Measurements from ENCODE around the gene NOP9.
A peak's percentile ranks its signal among the peaks of the same experiment; 100 is the strongest.
"Not testable (repeated sequence)": the region's sequence is repeated elsewhere in the genome, so short reads cannot be mapped to it uniquely, and the experiment has no call there.

The NOP9 gene

DNA sequence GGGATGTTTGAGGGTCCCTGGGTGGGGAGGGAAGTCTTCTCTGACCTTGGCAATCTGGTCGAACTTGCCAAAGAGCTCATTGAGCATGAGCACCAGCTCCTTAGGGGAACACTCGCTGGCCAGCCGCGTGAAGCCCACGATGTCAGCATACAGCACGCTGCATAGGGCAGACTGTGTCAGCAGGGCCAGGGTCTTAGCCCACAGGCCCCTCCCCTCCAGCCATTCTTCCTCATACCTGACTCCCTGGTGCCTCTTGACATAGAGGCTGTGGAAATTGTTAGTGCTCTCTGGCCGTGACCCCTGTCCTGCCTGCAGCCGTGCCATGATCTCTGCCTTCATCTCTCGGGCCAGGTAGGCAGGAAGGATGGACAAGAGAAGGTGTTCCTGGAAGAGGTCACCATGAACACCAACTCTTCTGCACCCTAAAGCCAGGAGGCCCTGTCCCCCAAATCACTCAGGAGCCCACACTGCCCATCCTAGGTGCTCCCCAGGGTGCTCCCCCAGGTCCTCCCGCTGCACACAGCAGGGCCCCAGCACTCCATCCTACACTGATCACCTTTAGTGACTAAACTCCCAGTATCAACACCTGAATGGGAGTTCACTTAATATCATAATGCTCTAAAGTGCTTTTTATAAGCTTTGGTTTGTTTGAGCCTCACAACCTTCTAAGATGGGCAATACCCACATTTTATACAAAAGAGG is 31.5 kb downstream of the NOP9 start:
- DNase-seq, result no peak

DNA sequence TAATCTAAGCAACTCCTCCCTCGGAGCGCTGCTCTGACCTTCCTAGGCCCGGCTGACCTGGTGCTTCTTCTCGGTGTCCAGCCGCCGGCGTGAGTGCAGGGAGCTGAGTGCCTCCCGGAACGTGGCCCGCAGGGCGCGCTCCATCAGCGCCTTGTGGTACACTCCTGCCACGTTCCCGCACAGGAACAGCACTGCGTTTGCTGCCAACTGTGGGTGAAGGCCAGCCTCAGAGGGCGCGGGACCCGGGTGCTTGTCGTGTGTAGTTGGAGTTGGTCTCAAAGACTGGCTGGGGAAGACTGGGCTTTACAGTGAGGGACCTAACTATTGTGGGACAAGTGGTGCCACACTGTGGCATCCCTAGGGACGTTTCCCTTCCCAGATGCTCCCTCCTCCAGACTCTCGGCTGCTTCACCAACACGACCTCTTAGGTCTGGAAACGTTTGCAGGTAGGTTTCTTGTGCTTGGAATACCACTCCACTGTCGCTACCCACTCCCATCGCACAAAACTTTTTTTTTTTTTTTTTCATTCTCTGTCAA is 32.1 kb downstream of the NOP9 start:
- DNase-seq, result no peak

DNA sequence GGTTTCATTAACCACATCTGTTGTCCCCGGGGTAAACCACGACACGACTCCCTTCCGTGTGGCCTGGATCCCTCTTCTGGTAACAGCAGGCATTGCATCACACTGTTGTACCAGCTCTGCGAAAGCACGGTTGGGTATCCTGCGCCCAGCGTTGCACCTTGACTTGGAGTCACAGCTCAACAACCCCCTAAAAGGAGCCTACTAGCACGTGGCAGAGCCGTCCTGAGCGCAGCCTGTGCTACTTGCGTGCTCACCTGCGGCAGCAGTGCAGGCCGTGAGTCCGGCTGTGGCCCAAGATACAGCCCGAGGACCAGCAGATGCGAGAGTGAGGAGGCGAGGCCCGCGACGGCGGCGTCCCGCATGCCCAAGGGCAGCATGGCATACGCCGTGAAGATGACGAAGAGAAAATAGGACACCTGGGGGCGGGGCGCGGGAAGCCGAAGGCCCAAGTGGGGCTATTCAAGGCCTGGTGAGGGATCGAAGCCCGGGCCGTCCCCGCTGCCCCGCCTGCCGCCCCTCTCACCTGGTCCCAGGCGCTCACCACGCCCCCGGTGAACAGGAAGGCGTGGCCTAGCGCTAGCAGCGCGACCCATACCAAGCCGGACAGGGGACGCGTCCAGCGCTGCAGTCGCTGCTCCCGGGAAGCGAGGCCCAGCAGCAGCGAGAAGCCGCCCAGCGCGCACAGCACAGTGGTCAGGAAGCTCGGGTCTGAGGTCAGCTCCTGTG is 32.8 kb downstream of the NOP9 start:
- peak; percentile 74 to 80 (median 77) for DNase-seq

DNA sequence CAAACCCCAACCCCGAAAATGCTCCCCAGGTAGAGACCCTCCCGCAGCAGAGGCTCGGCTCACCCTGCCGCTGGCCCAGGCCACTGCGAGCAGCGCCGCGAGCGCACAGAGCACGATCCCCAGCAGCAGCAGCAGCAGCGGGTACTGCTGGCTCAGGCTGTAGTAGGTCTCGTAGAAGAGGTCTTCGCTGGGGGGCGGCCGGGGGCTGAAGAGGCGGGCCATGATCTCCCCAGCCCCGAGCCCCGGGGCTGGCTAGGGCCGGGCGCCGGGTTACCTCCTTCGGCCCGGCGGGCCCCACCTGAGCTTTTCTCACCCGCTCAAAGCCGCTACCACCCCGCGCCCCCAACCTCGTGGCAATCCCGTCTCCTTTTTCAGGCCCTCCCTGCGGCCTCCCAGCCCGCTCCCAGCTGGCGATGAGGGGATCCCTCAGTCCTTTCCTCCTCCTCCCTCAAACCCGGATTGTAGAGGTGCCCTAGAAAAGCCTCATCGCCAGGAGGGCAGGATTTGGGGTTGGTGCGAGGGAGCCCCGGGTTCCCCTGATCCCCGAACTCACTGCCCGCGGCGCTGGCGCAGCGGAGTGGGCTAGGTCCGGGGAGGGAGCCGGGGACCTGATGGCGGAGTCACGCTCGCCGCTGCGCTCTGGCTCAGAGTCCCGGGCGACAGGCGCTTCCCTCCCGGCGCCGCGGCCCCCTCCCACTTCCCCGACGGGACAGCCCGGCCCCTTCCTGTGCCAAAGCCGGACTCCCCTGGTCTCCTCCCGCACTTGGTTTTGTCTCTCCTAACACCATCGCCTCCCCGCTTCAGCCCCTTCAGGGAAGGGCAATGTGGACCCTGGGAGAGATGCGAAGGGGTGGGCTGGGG is 35.0 kb downstream of the NOP9 start, which contains the start of gene ADCY4:
Gene ADCY4 (minus strand): TSS at position 641 of the 861 bp plus-strand sequence. CDS start 419 bp downstream, at position 222.
- peak in 1 of 3 donors; percentile 49 for DNase-seq

DNA sequence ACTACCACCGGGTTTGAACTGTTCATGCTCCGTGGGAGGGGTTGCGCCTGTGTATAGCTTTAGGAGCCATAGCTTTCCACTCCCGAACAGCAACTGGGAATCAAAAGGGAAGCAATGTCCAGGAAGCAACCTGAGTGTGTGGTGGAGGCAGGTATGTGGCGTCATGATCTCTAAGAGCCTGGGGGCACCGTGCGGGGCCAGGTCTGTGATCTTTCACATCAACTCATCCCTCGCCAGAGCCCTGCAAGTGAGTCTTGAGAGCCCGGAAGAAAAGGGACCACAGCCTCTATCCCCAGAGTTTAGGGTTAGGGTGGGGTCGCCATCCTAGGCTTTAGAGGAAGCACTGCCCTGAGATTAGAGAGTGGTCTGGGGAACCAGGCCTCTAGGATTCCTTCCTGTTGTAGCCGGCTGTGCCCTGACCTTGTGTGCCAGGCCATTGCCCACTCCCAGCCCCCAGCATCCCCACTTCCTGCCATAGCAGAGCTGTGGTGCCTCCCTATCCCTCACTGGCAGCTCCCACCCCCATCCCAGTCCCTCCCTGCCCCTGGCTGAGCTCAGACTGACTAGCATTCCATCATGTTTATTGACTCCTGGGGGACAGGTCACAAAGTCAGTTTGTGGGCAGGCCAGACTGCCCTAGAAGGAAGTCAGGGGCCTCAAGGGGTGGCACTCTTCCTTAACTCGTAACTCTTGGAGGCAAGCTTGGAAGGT is 36.0 kb downstream of the NOP9 start:
- no peak for DNase-seq

DNA sequence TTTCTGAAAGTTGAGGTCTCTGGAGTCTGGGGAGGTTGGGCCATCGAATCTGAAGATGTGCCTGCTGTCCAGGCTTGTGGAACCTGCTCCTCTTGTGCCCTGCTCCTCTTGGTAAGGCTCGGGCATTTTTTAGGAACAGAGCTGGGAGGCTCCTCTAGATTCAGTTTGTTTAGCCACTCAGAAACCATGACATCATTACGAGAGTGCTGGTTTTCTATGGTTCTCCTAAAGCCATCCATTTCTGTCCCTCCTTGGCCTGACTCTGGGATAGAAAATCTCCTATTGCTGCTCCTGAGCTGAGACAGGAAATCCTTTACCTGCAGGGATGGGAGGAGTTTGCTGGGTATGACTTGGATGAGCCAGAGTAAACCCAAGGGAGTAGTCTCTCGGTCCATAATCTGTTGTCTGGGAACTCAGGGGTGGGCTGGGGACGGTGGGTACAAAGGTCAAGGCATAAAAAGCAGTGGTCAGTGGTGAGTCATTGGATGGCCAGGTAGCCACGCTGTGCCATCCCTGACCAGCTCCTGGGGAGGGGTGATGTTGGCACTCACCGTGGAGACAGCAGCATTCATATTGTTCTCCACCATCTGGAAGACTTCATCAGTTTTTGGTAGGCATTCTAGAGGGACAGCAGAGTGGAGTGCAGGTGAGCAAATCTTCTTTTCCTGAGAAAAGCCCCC is 37.6 kb downstream of the NOP9 start:
- no peak for DNase-seq

DNA sequence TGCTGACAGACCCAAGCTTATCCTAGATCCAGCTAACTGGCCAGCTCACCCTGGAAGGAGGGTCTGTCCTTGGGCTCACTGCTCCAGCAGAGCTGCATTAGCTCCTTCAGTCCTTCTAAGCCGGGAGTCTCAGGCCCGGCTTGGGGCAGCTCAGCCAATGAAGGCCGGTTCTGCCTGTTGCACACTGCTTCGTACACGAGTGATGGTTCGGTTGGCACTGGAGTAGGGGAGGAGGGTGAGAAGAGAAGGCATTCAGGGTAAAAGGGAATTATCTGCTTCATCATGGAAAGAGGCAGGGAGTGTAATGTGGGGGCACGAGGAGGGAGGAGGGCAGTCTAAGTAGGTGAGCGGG is 38.1 kb downstream of the NOP9 start:
- no peak for DNase-seq

DNA sequence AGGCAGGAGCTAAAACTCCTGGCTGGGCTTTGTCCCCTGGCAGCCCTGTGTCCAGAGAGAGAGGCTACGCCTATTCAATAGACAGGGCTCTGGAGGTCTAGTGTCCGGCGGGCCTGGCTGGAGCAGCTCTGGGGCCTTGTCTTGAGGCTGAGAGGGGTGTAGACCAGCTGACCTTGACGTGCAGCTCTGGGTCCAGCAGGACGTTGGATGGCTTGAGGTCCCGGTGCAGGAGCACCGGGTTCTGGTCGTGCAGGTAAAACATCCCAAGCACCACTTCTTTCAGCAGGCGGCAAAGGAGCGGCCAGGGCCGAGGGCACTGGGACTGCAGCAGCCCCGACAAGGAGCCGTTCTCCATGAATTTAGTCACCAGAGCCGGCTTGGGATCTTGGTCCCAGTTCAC is 39.2 kb downstream of the NOP9 start:
- DNase-seq, result no peak

DNA sequence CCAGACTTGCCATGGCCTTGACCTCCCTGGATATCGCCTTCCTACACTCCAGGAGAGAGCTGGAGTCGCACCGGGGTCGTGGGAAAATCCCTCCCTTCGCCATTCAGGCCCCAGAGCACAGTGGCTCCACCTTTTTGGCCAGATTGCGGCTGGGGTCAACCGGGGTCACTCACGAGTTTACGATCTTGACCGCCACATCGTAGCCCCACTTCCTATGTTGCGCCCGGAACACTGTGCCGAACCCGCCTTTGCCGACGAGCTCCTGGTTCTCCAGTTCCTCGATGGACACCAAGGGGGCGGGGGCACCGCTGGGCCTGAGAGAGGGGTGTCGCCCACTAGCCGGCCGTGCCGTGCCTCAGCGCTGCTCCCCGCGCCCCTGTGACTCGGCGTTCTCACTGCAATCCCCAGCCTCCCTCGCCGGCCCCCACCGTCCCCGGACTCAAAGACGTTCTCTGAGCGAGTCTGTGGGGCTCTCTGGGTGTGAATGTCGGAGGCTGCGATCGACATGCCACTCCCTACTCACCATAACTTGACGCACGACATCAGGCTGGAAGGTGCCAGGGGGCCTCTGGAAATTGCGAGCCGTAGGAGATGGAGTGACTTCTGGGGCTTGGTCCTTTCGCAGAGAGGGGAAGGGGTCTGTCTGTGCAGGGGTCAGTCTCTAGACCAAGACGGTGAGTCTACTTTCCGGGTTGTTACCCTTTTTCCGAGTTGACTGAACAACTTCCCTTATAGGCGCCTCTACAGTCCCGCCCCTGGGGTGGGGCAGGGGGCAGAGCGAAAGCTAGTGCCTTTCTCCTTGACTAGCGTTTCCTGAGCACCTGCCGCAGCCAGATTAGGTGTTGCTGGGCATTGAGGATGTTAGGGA is 39.9 kb downstream of the NOP9 start, which contains the start of gene RIPK3:
Gene RIPK3 (minus strand): TSS at position 708 of the 868 bp plus-strand sequence. CDS start 165 bp downstream, at position 543.
- peak; percentile 72 to 86 (median 78) for DNase-seq

DNA sequence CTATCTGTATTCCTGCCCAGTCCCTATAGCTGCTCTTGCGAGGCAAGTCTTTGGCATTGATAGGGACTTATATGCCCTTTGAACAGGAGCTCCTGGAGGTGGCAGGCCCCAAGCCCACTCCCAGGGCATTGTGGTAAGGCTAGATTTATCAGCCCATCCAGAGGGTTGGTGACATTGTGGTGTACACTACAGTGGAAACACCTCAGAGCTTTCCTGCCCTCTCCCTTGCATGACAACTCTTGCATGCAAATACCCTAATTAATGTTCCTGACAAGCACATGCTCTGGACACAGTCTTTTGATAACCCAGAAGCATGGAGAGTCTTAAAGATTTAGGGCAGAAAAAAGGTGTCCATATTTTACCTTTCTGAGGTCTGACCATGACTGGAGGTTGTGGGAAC is 41.0 kb downstream of the NOP9 start:
- no peak for DNase-seq

DNA sequence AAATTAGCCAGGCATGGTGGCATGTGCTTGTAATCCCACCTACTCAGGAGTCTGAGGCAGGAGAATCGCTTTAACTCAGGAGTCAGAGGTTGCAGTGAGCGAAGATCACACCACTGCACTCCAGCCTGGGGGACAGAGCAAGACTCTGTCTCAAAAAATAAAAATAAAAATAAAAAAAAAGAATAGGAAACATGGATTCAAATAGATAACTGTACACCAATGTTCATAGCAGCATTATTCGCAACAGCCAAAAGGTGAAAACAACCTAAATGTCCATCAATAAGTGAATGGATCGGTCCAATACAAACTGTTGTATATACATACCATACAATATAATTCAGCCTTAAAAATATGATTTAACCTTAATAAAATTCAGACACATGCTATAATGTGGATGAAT is 43.2 kb downstream of the NOP9 start:
- DNase-seq, result no peak

DNA sequence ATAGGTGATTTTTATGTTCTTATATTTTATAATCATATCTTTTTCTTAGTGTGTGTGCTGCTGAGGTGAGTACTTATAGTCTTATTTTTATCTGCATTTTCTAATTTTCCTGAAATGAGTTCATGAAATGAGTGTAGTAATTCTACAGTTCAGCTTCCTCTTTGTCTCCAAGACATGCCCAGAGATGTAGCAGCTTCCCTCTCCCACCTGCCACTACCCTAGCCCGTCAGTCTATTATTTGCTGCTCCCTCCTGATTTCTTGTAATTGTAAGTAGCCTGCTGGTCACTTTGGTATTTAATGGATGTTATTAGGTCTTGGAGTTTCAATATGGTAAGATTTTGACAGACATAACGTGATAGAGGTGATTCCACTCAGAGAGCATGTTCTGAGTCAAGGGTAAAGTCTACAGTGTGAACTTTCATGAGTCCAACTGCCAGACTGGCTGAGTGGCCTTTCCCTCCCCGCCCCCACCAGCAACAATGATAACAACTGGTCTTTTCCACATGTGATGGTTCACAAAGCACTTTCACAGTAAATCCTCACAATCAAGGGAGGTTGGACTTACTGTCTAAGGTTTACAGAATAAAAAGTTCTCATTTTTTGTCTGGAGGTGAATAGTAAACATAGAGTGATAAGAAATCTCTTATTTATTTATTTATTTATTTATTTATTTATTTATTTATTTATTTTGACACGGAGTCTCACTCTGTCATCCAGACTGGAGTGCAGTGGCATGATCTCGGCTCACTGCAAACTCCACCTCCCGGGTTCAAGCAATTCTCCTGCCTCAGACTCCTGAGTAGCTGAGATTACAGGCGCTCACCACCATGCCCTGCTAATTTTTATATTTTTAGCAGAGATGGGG is 44.4 kb downstream of the NOP9 start:
- DNase-seq, result no peak

DNA sequence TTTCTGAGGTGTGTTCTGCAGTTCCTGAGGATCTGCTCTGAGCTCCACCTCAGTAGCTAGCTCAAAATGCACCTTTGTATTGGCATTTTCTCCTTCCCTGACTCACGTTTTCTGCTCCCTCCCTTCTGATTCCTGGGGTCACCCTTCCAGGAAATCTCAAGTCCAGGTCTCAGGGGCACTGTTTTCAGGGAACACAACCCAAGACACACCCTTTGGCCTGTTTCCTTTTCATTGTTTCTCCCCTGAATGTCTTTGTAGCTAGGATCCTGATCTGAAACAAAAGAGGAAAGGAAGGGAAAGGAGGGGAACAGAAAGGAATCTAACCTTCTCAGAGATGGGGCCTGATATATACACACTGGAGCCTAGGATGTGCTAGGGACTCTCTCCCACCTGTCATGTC is 47.5 kb downstream of the NOP9 start:
- no peak for DNase-seq

DNA sequence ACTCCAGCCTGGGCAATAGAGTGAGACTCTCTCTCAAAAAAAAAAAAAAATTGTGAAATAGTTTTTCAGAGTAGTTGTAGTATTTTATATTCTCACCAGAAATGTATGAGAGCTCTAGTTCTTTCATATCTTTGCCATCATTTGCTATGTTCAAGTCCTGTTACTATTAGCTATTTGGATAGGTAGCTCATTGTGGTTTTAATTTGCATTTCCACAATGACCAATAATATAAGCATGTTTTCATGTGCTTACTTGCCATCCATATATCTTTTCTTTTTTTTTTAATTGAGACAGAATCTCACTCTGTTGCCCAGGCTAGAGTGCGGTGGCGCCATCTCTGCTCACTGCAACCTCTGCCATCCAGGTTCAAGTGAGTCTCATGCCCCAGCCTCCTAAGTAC is 48.5 kb downstream of the NOP9 start:
- DNase-seq, result no peak

DNA sequence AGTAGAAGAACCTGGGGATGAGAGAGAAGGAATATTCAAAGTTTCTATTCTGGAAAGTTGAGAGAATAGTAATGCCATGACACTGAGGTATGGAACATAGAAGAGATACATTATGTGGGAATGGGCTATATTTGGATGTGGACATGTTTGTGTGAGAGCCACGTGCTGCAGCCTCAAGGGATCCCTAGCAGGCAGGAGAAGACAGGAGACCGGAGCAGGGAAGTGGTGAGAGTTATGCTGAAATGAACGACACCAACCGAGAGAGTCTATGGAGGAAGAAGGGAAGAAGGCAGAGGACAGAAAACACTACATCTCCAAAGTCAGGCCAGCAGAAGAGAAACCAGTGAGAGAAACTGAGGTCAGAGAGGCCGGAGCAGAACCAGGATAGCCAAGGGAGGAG is 50.1 kb downstream of the NOP9 start:
- DNase-seq, result no peak

DNA sequence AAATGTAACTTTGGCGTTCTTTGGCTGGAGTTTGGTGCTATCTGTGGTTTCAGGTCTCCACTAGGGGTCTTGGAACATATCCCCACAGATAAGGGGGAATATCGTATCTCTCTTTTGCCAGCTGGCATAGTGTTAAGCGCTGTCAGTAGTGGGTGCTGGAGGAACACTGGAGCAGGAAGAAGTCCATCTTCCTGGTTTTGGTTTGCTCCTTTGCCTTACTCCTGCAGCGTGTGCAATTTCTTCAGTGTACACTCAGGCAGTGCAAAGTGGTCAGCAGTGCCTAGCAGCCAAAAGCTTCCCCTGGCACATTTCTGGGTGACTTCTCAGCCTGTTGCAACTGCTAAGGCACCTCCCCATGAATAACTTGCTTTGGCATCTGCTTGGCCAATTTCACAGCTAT is 51.9 kb downstream of the NOP9 start:
- peak; percentile 53 to 73 (median 64) for DNase-seq

DNA sequence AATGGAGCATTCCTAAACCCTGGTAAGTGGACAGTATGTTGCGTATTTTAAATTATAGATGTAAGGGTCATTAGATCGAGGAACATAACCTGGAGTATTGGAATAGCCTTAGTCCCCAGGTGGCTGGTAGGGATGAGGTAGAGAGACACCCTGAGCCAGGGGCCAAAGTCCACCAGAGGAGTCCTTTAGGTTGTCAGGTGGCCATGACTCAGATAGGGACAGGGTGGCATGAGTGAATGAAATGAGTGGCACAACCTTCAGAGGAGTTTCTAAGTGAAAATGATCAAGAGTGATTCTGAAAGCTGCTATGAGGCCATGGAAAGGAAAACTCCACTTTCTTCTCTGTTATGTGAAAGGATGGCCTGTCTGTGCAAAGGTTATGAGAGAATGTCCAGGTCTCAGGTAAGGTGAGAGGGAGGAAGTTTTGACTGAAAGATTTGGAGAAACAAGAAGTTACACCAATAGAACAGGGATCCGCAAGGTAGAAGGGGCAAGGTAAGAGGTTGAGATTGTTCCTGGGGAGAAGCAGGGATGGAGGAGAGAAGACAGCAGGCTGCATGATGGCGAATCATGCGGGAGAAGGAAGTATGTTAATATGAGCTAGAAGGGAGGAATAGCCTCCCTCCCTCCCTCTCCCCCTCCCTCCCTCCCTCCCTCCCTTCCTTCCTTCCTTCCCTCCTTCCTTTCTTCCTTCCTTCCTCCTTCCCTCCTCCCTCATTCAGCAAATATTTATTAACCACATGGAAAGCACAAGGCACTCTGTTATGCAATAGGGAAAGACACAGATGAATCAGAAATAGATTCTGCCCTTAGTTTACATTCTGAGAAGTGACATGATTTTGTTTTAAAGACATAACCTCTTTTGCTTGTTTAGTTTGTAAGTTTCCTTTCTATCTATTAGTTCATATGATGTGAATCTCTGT is 54.2 kb downstream of the NOP9 start:
- peak; percentile 61 to 93 (median 90) for DNase-seq

DNA sequence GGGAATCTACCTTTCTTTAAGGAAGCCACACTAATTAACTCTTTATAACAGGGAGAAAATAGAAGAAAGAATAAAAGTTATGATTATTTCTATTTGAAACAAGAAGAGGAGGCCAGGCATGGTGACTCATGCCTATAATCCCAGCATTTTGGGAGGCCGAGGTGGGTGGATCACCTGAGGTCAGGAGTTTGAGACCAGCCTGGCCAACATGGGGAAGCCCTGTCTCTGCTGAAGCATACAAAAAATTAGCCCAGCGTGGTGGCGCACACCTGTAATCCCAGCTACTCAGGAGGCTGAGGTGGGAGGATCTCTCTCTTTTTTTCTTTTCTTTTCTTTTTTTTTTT is 54.8 kb downstream of the NOP9 start:
- not testable (repeated sequence) for DNase-seq

DNA sequence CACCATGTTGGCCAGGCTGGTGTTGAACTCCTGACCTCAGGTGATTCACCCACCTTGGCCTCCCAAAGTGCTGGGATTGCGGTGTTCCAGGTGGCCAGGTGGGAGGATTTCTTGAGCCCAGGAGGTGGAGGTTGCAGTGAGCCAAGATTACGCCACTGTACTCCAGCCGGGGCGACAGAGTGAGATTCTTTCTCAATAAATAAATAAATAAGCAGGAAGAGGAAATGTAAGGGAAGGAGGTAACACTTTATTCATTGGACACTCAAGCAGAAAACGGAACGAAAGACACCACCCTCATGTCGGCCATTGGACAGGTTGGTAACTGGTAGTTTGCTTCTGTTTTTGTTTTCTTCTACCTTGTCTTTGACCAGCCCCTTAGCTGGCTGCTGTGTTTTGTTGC is 55.4 kb downstream of the NOP9 start:
- DNase-seq, result no peak

All from suppressor macrophage treated with lipopolysaccharide for 1 hour (primary cell).